ENCODE data around the gene PCNP. TPM values are rescaled to one million over a fixed set of nuclear protein-coding genes. Genes with fewer than 3 reads are reported as not detected.
A peak's percentile ranks its signal among the peaks of the same experiment; 100 is the strongest.

Gene PCNP
- total and polyA plus RNA-seq, 9 of the 15 experiments (the other 6 are each of a cell fraction or from before 2014, with no cell fraction given): 54.3 to 170 (median 150) TPM

- TF ChIP-seq TSHZ1 (CRISPR knock-in tag; IDR thresholded peaks at IDR 0.05): peak; percentile 100
- peak; percentile 99 for TF ChIP-seq BCL6 (CRISPR knock-in tag; IDR thresholded peaks at IDR 0.05)
- peak; percentile 99 for TF ChIP-seq ELK3 (CRISPR knock-in tag; IDR thresholded peaks at IDR 0.05)
- TF ChIP-seq ARID3B (CRISPR knock-in tag; IDR thresholded peaks at IDR 0.05; ENCODE audit: borderline replicate concordance): peak; percentile 100
- TF ChIP-seq ZFP1 (CRISPR knock-in tag; IDR thresholded peaks at IDR 0.05): peak; percentile 99
- TF ChIP-seq FOXA3 (CRISPR knock-in tag; conservative IDR thresholded peaks at IDR 0.05 in 1 of 2, IDR thresholded peaks at IDR 0.05 in 1 of 2): peak in 1 of 2 experiments; percentile 89; a peak in 2 of 4 replicates
- peak; percentile 98 for TF ChIP-seq MEF2D (tag; conservative IDR thresholded peaks at IDR 0.05; ENCODE audit: low read depth)
Observed at GRCh38 chr3:101641397-101642115, 67.6 kb downstream of the PCNP start (continued).

Data from K562 (cell line).